ENCODE data around the gene RBL2.
"Not testable (repeated sequence)": the region's sequence is repeated elsewhere in the genome, so short reads cannot be mapped to it uniquely, and the experiment has no call there.

Gene RBL2

DNA sequence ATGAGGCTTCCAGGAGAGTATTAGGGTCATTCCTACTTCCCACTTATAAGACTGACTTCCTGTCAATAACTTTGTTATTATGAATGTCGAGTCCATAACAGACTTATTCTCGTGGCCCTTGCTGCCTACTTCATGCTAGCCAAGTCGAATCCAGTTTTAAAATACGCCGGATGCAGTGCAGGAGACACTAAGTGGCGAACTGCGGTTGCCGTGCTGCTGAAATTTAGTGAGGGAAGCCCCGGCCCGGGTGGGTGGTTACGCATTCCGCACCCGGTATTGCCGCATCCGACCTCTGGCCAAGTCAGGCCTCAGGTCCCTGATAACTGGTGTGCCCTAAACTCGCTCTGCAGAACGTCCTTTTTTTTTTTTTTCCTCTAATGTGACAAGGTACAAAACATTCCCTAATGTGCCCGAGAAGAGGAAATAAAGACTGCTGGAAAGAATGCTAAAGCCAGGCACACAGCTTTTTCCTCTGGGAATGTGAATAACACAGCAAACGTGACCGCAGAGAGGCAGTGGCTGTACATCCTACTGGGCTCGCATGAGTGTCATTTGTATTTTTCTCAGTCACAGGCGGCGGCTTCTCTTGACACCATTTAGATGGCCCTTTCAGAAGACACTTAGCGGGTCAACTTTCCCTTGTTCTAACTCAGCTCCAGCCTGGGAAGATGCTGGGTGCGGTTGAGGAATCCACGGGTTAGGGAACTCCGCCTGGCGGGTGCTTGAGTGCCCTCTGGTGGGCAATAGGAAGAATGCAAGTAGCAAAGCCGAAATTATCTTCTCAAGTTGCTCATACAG lies 75.8 kb downstream of the RBL2 start:
- DNase-seq, result peak; percentile 26

DNA sequence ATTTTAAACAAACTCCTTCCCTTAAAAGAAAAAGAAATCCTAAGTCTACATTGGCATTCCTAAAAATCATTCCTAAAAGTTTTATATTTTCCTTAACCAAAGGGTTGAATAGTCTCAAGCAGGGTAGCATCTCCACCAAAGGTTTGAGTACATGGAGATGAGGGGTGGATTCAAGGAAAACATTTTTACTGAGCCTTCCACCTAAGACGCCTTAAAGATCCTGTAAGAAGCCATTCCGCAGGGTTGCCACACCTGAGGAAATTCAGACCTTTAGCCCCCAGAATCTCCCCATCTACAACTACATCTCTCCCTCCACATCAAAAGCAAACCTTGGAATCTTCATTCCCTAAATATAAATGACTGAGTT lies 76.4 kb downstream of the RBL2 start:
- no peak for DNase-seq

DNA sequence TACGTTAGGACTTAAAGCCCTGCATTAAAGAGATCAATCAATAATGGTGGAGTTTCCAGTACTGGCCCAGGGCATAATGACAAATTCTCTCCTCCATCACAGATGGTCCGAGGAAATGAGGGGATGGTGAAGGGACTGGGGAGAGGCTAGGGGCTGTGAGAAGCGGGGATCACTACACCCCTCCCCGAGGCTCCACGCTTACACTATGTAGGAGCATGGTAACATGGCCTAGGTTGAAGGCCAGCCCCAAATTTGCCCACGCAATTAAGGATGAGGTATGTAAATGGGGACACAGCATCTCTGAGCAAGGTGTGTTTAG lies 76.8 kb downstream of the RBL2 start:
- DNase-seq, result no peak

DNA sequence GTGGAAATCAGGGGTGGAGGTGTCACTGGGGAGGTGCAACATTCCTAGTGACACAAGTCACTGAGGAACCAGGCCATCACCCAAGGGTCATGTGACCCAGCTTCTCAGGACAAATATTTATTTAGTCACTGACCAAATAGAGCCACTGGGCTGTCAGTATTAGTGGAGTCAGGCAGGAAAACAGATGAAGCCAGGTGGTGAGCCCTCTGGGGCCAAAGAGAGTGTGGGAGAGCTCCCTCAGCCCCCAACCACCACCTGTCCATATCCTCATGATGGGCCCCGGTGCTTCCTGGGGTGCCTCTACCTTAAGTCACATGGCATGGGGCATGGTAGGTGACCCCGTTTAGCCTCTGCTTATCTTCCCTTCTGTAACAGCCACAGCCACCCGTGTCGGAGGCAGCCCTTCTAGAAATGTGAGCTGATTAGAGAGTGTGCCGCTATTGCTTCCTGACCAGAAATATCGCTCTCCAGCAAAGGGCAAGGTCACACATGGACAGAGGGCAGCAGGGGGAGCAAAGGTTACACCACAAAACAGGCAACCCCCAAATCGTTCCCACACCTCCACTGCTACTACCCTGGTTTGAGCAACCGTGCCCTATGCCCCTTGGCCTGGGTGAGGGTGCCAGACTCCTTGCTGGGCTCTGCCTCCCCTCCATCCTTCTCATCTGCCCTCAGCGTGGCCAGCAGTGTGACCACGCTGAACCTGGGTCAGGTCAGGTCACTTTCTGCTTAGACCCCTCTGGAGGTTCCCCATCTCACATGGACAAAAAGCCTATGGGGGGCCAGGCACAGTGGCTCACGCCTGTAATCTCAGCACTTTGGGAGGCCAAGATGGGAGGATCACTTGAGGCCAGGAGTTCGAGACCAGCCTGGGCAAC lies 77.4 kb downstream of the RBL2 start:
- no peak for DNase-seq

DNA sequence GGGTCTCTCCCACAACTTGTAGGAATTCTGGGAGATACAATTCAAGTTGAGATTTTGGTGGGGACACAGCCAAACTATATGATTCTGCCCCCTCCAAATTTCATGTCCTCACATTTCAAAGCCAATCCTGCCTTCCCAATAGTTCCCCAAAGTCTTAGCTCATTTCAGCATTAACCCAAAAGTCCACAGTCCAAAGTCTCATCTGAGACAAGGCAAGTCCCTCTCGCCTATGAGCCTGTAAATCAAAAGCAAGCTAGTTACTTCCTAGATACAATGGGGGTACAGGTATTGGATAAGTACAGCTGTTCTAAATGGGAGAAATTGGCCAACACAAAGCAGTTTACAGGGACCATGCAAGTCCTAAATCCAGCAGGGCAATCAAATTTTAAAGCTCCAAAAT lies 78.5 kb downstream of the RBL2 start:
- DNase-seq, result not testable (repeated sequence)

DNA sequence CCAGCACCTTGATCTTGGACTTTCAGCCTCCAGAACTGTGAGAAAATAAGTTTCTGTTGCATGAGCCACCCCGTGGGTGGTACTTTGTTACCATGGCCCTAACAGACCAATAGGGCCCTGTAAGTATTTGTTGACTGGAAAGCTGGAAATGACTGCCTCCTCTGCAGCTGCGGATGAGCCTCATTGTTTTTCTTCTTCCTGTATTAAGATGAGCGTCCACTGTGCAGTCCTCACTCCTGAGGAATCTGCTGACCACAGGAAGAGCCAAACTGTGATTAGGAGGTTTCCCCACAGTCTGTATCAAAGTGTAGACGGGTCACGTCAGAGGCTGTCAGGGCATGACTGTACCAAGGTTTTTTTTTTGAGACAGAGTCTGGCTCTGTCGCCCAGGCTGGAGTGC lies 81.0 kb downstream of the RBL2 start:
- DNase-seq, result no peak

DNA sequence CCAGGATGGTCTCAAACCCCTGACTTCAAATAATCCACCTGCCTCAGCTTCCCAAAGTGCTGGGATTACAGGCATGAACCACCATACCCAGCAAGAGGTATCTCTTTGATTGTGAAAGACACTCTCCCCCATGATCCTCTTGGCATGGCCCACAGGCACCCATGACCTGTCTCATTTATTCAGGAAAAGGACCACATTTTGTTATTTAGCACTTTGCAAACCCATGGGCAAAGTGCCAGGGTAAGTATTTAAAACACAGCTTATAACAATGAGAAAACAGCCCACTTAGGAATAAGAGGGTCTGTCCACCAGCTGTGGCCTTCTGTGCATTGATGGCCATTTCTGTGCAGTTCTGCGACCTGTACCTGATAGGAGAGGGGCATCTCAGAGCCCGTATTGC lies 81.5 kb downstream of the RBL2 start:
- no peak for DNase-seq

DNA sequence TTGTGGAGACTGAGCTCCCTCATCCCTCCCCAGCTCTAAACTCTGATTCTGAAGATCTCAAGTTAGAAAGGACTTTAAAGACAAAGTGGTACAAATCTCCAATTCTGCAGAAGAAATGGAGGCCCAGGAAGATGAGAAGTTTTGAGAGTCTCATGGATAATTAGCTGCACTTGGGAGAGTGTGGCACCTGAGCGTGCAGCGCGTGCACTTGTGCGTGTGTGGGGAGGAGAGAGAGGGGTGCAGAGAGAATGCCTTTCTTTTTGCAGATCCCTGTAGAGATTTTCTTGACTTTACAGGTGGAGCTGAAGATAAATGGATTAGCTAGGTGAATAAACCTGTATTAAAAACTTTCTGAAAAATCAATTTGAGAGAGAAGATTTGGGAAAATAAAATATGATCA lies 83.6 kb downstream of the RBL2 start:
- no peak for DNase-seq

DNA sequence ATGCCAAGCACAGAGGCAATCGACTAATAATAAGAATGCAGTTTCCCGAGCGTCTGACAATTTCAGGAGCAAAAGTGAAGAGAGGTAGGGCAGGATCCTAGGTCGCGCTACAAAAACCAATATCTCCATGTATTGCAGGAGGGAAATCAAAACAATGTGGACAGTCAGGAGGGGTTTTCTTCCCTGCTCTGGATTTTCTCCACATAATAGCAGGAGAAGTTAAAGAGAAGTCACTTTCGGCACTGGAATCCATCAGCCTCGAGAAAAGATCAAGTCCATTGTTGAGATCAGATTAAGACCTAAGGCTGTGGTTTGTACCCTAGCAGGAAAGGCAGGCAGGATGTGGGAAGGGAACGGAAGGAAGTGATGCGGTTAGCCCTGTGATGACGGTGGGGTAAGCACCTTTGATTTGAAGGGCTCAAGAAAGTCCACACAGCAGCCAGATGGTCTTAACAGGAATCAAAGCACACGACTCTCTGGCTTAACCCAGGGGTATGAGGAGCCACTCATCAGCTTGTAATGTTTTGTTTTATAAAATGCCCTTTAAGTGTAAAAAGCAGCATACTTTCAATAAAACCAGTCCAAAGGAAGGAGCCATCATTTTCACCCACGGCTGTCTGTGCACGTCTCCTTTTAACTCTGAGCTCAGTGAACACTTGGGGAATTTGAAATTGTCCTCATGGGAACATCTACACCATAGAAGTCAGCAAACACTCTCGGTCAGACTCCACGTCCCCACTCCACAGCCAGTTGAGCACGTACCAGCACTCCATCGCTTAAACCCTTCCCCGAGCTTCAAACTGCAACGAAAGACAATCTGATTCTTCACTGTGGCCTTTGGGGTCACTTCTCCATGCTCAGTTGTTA lies 84.5 kb downstream of the RBL2 start:
- DNase-seq, result peak; percentile 56

DNA sequence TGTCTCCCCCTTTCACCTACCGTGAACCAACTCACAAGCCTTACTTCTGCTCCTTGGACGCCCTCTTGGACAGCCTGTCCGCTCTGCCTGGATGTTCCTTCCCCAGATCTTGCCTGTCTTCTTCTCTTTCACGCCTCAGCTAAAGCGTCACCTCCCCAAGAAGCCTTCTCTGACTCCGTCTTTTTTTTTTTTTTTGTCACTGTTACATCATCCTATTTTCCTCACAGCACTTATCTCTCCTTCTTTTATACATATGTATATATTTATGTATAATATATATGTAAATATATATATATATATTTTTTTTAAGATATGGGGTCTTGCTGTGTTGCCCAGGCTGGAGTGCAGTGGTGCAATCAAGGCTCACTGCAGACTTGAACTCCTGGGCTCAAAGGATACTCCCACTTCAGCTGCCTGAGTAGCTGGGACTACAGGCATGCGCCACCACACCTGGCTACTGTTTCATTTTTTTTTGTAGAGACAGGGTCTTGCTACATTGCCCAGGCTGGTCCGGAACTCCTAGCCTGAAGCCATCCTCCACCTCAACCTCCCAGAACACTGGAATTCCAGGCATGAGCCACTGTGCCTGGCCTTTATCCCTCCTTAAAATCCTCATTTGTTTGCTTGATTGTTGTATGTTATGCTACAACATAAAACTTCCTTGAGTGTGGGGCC lies 85.3 kb downstream of the RBL2 start:
- no peak for DNase-seq

DNA sequence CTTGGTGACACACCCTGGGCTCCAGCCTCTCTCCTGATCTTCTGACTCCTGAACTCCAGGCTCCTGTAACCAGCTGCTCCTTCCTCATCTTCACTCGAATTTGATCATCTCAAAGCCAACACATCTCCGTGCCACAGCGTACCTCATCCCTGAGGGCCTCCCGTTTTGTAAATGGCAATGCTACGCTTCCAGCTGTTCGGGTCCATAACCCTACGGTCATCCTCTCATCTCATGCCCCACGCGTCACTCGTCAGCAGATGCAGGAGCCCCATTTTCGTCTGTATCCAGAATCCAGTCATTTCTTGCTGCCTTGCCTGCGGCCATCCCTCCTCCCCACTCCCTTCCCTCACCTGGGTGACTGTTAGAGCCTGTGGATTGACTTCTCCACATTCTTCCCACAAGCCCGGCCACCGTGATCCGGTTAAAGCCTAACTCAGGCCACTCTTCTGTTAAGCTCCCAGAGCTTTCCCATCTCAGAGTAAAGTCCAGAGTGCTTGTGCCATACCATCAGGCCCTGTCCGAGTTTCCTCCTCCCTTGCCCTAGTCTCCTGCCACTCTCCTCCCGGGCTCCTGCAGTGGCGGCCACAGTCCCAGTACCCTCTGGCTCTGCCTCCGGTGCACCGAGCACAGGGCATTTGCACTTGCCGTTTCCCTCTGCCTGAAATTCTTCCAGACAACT lies 89.0 kb downstream of the RBL2 start:
- no peak for DNase-seq

DNA sequence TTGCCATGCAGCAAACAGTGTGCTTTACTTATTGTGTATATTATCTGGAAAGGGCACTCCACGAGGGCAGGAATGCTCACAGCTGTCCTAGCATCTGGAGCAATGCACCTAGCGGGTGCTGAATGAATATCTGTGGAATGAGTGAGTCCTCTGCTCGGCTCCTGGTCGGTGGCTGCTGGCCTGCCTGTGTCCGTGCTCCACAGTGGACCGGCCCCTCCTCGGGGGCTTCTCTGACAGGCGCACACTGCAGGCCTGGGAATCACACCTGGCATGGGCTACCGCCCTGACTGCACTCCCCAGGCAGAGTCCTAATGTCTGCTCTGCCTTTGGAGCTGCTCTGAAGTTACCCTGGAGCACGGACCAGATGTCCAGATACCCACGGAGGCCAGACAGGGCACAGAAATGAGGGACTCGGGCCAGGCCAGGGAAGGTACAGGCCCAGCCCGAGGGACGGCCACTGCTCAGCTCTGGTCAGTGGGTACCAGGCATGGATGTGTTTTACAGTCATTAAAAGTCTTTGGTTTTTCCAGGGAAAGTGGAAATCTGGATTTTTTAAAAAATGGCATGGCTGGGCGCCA lies 89.8 kb downstream of the RBL2 start:
- no peak for DNase-seq

DNA sequence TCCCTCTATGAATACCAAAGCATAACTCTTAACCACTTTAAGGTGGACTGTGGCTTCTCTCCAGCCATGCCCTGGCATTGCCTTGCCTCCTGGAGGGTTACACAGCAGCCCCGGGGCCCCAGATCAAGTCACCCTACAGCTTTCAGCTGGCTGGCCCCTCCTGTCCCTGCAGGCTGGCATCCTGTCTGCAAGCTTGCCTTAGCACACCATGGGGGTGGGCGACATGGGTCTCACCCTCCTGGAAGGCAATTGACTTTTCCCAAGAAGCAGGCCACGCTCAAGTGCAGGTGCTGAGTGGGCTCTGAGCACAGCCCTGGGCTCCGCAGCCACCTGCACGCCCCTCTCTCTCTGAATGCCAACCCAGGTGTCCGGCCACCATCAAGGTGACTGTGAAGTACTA lies 94.5 kb downstream of the RBL2 start:
- DNase-seq, result no peak

DNA sequence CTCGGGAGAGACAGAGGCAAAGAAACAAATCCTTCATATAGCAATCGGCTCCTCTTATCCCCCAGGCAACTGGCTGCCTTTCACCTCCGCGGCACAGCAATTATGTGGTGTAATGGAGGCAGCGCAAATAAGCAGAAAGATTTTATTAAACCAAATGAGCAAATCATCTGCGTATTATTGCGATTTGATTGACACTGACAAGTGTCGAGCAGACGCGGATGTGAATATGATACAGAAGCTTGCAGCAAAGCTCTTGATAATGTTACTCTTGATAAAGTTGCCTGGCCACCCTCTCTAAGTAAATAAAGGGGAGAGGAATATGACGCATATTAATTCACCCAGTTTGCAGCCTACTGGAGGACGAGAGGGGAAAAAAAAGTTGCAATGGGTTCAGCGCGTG lies 95.2 kb downstream of the RBL2 start:
- no peak for DNase-seq

DNA sequence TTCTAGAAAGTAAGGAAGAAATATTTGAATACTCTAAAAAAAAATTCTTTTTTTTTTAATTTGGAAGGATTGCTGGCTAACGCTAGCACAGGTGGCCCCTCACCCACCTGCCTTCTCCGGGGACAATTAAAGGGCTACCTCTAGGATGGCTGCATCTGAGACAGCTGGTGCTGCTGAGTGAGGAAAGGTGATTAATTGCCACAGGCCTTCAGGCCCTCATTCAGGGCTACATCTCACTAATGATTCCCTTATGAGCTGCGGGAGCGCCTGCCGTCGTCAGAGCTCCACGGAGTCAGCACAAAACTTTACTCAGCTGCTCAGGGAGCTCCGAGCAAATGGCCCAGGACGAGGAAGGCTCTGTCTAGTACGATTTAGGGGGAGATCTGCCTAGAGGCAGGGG lies 95.8 kb downstream of the RBL2 start:
- no peak for DNase-seq

DNA sequence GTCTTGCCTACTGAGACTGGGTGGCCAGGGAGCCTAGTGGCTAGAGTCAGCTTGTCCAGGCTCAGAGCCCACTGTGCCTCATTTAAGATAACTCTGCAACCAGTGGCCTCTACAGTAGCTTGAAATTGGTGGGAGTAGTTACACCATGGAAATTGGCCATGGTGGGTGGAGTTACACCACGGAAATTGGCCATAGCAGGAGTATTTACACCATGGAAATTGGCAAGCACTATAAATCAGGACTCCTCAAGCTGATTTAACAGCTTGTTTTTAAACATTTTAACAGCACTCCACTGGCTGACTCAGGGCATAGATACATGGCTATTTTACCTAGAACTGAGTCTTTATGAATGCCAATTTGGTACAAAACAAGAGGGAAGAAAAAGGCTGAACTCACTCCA lies 96.5 kb downstream of the RBL2 start:
- no peak for DNase-seq

DNA sequence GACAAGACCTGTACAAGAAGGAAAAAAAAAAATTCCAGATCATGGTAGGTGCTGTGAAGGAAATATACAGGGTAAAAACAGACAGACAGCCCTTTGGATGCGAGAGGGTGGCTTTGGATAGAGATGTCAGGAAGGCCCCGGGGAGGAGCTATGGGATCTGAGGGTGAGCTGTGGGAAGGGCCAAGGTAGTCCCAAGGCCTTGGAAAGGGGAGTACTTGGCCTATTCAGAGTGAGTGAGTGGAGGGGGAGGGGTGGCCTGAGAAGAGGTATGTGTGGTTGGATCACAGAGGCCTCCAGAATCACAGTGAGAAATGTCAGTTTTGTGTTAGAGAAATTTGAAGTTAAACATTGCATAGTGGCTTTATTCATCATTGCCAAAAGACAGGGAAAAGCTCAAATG lies 99.9 kb downstream of the RBL2 start:
- DNase-seq, result no peak

DNA sequence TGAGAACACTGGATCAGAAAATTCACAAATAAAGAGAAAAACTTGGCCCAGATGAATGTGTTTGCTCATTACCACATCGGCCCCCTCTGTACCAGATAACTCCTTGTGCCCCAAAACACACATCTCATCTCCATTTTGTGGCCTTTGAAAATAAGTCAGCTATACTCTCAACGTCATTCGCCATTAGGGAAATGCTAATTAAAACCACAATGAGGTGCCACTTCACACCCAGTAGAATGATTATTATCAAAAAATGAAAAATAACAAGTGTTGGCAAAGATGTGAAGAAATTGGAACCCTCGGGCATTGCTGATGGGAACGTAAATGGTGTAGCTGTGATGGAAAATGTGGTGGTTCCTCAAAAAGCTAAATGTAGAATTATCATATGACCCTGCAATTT lies 103.4 kb downstream of the RBL2 start:
- DNase-seq, result no peak

DNA sequence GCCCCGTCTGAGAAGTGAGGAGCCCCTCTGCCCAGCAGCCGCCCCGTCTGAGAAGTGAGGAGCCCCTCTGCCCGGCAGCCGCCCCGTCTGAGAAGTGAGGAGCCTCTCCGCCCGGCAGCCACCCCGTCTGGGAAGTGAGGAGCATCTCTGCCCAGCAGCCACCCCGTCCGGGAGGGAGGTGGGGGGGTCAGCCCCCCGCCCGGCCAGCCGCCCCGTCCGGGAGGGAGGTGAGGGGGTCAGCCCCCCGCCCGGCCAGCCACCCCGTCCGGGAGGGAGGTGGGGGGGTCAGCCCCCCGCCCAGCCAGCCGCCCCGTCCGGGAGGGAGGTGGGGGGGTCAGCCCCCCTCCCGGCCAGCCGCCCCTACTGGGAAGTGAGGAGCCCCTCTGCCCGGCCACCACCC lies 105.1 kb downstream of the RBL2 start:
- DNase-seq, result not testable (repeated sequence)

DNA sequence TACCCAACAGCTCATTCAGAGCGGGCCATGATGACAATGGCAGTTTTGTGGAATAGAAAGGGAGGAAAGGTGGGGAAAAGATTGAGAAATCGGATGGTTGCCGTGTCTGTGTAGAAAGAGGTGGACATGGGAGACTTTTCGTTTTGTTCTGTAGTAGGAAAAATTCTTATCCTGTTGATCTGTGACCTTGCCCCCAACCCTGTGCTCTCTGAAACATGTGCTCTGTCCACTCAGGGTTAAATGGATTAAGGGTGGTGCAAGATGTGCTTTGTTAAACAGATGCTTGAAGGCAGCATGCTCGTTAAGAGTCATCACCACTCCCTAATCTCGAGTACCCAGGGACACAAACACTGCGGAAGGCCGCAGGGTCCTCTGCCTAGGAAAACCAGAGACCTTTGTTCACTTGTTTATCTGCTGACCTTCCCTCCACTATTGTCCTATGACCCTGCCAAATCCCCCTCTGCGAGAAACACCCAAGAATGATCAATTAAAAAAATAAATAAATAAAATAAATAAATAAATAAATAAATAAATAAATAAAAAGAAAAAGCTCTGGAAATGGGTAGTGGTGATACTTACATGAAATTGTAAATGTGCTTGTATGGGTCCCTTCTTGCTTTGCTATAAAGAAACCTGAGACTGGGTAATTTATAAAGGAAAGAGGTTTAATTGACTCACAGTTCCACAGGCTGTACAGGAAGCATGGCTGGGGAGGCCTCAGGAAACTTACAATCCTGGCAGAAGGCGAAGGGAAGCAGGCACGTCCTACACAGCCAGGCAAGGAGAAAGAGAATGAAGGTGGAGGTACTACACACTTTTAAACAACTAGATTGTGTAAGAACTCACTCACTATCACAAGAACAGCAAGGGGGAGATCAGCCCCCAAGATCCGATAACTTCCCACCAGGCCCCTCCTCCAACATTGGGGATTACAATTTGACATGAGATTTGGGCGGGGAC lies 105.8 kb downstream of the RBL2 start:
- DNase-seq, result not testable (repeated sequence)
